ENCODE data around the gene ST8SIA6.
"Not testable (repeated sequence)": the region's sequence is repeated elsewhere in the genome, so short reads cannot be mapped to it uniquely, and the experiment has no call there.

DNA sequence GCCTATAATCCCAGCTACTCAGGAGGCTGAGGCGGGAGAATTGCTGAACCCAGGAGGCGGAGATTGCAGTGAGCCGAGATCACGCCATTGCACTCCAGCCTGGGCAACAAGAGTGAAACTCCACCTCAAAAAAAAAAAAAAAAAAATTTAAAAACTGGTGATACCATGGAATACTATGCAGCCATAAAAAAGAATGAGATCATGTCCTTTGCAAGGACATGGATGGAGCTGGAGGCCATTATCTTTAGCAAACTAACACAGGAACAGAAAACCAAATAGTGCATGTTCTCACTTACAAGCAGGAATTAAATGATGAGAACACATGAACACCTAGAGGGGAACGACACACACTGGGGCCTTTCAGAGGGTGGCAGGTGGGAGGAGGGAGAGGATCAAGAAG, 44.6 kb upstream of the ST8SIA6 start:
- TF ChIP-seq, protein P1, sequence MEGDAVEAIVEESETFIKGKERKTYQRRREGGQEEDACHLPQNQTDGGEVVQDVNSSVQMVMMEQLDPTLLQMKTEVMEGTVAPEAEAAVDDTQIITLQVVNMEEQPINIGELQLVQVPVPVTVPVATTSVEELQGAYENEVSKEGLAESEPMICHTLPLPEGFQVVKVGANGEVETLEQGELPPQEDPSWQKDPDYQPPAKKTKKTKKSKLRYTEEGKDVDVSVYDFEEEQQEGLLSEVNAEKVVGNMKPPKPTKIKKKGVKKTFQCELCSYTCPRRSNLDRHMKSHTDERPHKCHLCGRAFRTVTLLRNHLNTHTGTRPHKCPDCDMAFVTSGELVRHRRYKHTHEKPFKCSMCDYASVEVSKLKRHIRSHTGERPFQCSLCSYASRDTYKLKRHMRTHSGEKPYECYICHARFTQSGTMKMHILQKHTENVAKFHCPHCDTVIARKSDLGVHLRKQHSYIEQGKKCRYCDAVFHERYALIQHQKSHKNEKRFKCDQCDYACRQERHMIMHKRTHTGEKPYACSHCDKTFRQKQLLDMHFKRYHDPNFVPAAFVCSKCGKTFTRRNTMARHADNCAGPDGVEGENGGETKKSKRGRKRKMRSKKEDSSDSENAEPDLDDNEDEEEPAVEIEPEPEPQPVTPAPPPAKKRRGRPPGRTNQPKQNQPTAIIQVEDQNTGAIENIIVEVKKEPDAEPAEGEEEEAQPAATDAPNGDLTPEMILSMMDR (conservative IDR thresholded peaks at IDR 0.05; ENCODE audit: low read length): not testable (repeated sequence)
- not testable (repeated sequence) for TF ChIP-seq EZH2phosphoT487 (IDR thresholded peaks at IDR 0.05; ENCODE audit: borderline replicate concordance, low read depth, low read length)
